Hair follicle dermal papilla cell (primary cell): ENCODE measurements around the gene IFNGR1. TPM values are rescaled to one million over a fixed set of nuclear protein-coding genes. Genes with fewer than 3 reads are reported as not detected.

Source experiments
- total RNA-seq: library from RNA; depleted of rRNA; stranded (reverse); fragments of >200 nt; gene quantifications from 2 replicates; pipeline ENCODE4 v1.2.3, GENCODE V29; 2012

The IFNGR1 gene
- total RNA-seq: 57.2 and 70.3 TPM in 2 replicates

DNA sequence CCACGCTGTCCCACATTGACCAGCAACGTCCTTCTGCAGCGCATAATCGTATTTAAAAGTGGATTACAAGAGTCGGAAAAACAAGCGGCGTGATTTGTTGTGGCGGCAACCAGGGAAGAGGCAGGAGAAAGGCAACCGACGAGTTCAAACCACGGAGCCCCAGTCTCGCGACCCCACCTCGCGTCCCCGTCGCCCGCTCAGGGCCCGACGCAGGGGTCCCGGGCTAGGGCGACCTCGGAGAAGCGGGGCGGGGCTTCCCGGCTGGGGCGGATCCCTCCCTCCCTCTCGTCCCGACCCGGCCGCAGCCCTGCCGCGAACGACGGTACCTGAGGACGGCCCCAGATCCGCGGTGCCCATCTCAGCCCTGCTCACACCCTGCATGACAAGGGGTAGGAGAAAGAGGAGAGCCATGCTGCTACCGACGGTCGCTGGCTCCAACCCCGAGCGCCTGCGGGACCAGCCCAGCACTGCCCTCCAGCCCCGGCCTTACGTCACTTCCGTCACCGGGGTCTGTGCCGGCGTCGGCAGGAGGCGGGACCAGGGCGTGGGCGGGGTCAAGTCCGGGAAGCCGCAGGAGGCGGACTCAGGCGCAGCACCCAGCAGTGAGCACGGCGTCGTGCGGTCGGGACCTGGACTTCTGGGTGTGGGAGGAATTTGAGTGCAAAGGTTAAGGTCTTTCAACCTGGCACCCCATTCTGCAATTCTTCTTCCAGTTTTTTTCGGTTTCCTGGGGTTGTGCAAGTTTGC, at the start of gene IFNGR1:
Gene IFNGR1, minus strand, starts transcription at position 469 of the 747 bp plus-strand sequence. Its CDS starts 58 bp downstream, at position 411.

DNA sequence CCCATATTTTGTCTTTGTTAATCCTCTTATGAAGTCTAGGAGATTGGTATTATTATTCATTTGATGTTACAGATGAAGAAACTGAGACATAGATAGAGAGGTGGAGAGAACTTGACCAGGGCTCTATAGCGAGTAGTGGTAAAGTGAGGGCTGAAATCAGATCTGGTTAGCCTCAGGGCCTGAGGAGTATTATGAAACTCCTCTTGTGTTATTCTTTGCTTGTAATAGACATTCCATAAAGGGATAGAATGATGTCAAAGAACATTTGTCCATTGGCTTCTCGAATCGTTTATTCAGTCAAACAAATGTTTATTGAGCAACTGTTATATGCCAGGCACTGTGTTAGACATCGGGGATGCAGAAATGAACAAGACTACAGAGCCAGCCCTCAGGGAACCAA, 45.7 kb downstream of the IFNGR1 start, which contains the start of gene IL22RA2:
Gene IL22RA2, minus strand, starts transcription at position 144 of the 400 bp plus-strand sequence. CDS start 11,895 bp downstream, outside the sequence.

Other genes starting within 250 kb of the IFNGR1 start
- 0.49 TPM in 2 replicates for gene IL20RA, start 174.4 kb downstream of the IFNGR1 start, total RNA-seq
- not detected in 2 replicates for gene IL22RA2, start 45.7 kb downstream of the IFNGR1 start, total RNA-seq